PC-3 (cell line): ENCODE measurements around the gene DGKZ.

Source experiments
- CTCF ChIP-seq: fragments of 300-600 bp; sonication (generic); conservative IDR thresholded peaks from 2 replicates; pipeline ENCODE4 v1.5.1; 2017; ENCODE audit warnings: antibody characterized with exemption, low read depth, mild to moderate bottlenecking, low read length
- EZH2 ChIP-seq: fragments of 300-600 bp; sonication (generic); IDR thresholded peaks from one replicate; pipeline ENCODE4 v1.6.1; 2017; ENCODE audit warnings: antibody characterized with exemption, mild to moderate bottlenecking, low read length; ENCODE audit not compliant: unreplicated experiment

GRCh38 chr11:46417711-46418110 lies 70.4 kb downstream of the DGKZ start:
- TF ChIP-seq CTCF, result no peak
- no peak for TF ChIP-seq EZH2
